ENCODE measurements around the gene CNTNAP2. TPM values are rescaled to one million over a fixed set of nuclear protein-coding genes. Genes with fewer than 3 reads are reported as not detected.

Gene CNTNAP2
- total RNA-seq, 1 donor = 7.6 TPM

GRCh38 chr7:147535701-147536111 is 1419.1 kb downstream of the CNTNAP2 start:
- TF ChIP-seq CTCF (IDR thresholded peaks at IDR 0.05; ENCODE audit: extremely low read depth, low read depth, low read length) = no peak
- Histone ChIP-seq H3K4me1 (ENCODE audit: insufficient read depth, low read length) (peaks cover 4% of the 10 kb centered on the region), H3K4me2 (ENCODE audit: insufficient read depth, low read length) (no peak overlapping the region), H3K36me3 (ENCODE audit: insufficient read depth, low read length) (no peaks in the 10 kb centered on the region), H3K79me2 (ENCODE audit: insufficient read depth, low read length) (no peaks in the 10 kb centered on the region), H4K20me1 (ENCODE audit: insufficient read depth, low read length) (no peaks in the 10 kb centered on the region), H2AFZ (ENCODE audit: low read length) (peak overlapping the region; percentile 60), H3K9me3 (ENCODE audit: low read depth, low read length) (no peaks in the 10 kb centered on the region), H3K27me3 (ENCODE audit: insufficient read depth, low read length) (no peaks in the 10 kb centered on the region), H3K27ac (ENCODE audit: low read depth, low read length) (peak overlapping the region; percentile 39), H3K4me3 (ENCODE audit: insufficient read depth, low read length) (no peak overlapping the region)
- DNase-seq (ENCODE audit: insufficient read length, low spot score, missing footprints) = peak; percentile 88

- H3K4me1 ChIP-seq (ENCODE audit: insufficient read depth, low read length) = peaks cover 4% of the 10 kb centered on the region
- no peaks in the 10 kb centered on the region for H3K79me2 ChIP-seq (ENCODE audit: insufficient read depth, low read length)
- DNase-seq (ENCODE audit: insufficient read length, low spot score, missing footprints) = no peak
- H3K36me3 ChIP-seq (ENCODE audit: insufficient read depth, low read length) = no peaks in the 10 kb centered on the region
- no peak overlapping the region for H3K27ac ChIP-seq (ENCODE audit: low read depth, low read length)
- no peak overlapping the region for H3K4me3 ChIP-seq (ENCODE audit: insufficient read depth, low read length)
- H3K9me3 ChIP-seq (ENCODE audit: low read depth, low read length) = peaks cover 2% of the 10 kb centered on the region
- TF ChIP-seq CTCF (IDR thresholded peaks at IDR 0.05; ENCODE audit: extremely low read depth, low read depth, low read length) = no peak
- no peak overlapping the region for H2AFZ ChIP-seq (ENCODE audit: low read length)
- H4K20me1 ChIP-seq (ENCODE audit: insufficient read depth, low read length) = no peaks in the 10 kb centered on the region
- H3K27me3 ChIP-seq (ENCODE audit: insufficient read depth, low read length) = no peaks in the 10 kb centered on the region
- H3K4me2 ChIP-seq (ENCODE audit: insufficient read depth, low read length) = peak overlapping the region; percentile 5
These were observed 1423.1 kb downstream of the CNTNAP2 start for GRCh38 chr7:147539685-147540084.

GRCh38 chr7:147540743-147541142 is 1424.1 kb downstream of the CNTNAP2 start:
- DNase-seq (ENCODE audit: insufficient read length, low spot score, missing footprints) = no peak
- Histone ChIP-seq H2AFZ (ENCODE audit: low read length) (no peak overlapping the region), H4K20me1 (ENCODE audit: insufficient read depth, low read length) (no peaks in the 10 kb centered on the region), H3K79me2 (ENCODE audit: insufficient read depth, low read length) (no peaks in the 10 kb centered on the region), H3K27ac (ENCODE audit: low read depth, low read length) (no peak overlapping the region), H3K4me2 (ENCODE audit: insufficient read depth, low read length) (no peak overlapping the region), H3K4me3 (ENCODE audit: insufficient read depth, low read length) (no peak overlapping the region), H3K4me1 (ENCODE audit: insufficient read depth, low read length) (peaks cover 2% of the 10 kb centered on the region), H3K27me3 (ENCODE audit: insufficient read depth, low read length) (no peaks in the 10 kb centered on the region), H3K9me3 (ENCODE audit: low read depth, low read length) (peaks cover 2% of the 10 kb centered on the region), H3K36me3 (ENCODE audit: insufficient read depth, low read length) (no peaks in the 10 kb centered on the region)
- TF ChIP-seq CTCF (IDR thresholded peaks at IDR 0.05; ENCODE audit: extremely low read depth, low read depth, low read length) = no peak

GRCh38 chr7:147541261-147541660 is 1424.7 kb downstream of the CNTNAP2 start:
- no peaks in the 10 kb centered on the region for H3K4me1 ChIP-seq (ENCODE audit: insufficient read depth, low read length)
- H3K4me3 ChIP-seq (ENCODE audit: insufficient read depth, low read length) = no peak overlapping the region
- no peaks in the 10 kb centered on the region for H3K36me3 ChIP-seq (ENCODE audit: insufficient read depth, low read length)
- no peak for TF ChIP-seq CTCF (IDR thresholded peaks at IDR 0.05; ENCODE audit: extremely low read depth, low read depth, low read length)
- H3K4me2 ChIP-seq (ENCODE audit: insufficient read depth, low read length) = no peak overlapping the region
- no peak overlapping the region for H3K27ac ChIP-seq (ENCODE audit: low read depth, low read length)
- DNase-seq (ENCODE audit: insufficient read length, low spot score, missing footprints) = no peak
- H3K9me3 ChIP-seq (ENCODE audit: low read depth, low read length) = peaks cover 2% of the 10 kb centered on the region
- no peak overlapping the region for H2AFZ ChIP-seq (ENCODE audit: low read length)
- H3K79me2 ChIP-seq (ENCODE audit: insufficient read depth, low read length) = no peaks in the 10 kb centered on the region
- no peaks in the 10 kb centered on the region for H3K27me3 ChIP-seq (ENCODE audit: insufficient read depth, low read length)
- no peaks in the 10 kb centered on the region for H4K20me1 ChIP-seq (ENCODE audit: insufficient read depth, low read length)
